H1 (cell line): ENCODE results near the gene ROGDI. TPM values are rescaled to one million over a fixed set of nuclear protein-coding genes. Genes with fewer than 3 reads are reported as not detected.

Experiments used
- CTCF ChIA-PET: fragments of 300-600 bp; sonication (Branson Sonifier 250); formaldehyde crosslinking; loops from one replicate; lab custom pipeline; 2021; ENCODE audit not compliant: partially characterized antibody; lab: Charles Lee
- POLR2A ChIA-PET: fragments of 300-600 bp; sonication (Branson Sonifier 250); formaldehyde crosslinking; loops from one replicate; lab custom pipeline; 2021; ENCODE audit warnings: inconsistent platforms; ENCODE audit not compliant: partially characterized antibody; lab: Charles Lee
- DNase-seq, 2 experiments: peaks; one replicate each; pipeline versions ENCODE4 v3.0.0 to v3.0.0-alpha.2; 2010 to 2022; ENCODE audit warnings: low spot score in 2 of 2, low read depth in 1 of 2, mixed read lengths in 1 of 2
- FAIRE-seq: peaks from 2 replicates; lab custom pipeline; 2011; peaks lifted over from hg19 to GRCh38; lab: Jason Lieb, UNC
- H2AFZ ChIP-seq: 2 replicates; pipeline ENCODE4 v1.8.1; 2012; ENCODE audit warnings: low read length, inconsistent platforms
- H2AK5ac ChIP-seq: 2 replicates; pipeline ENCODE4 v1.6.1; 2013; ENCODE audit warnings: low read depth, low read length
- H2BK120ac ChIP-seq: replicated peaks from 2 replicates; pipeline ENCODE3; 2013; ENCODE audit warnings: low read depth, low read length, inconsistent platforms
- H2BK12ac ChIP-seq: 2 replicates; pipeline ENCODE4 v1.6.1; 2013; ENCODE audit warnings: low read depth, low read length
- H2BK15ac ChIP-seq: 2 replicates; pipeline ENCODE4 v1.6.1; 2013; ENCODE audit warnings: low read length
- H2BK20ac ChIP-seq: 2 replicates; pipeline ENCODE4 v1.6.1; 2013; ENCODE audit warnings: low read length
- H2BK5ac ChIP-seq: 2 replicates; pipeline ENCODE4 v1.6.1; 2013; ENCODE audit warnings: low read depth, low read length
- H3K14ac ChIP-seq: 2 replicates; pipeline ENCODE4 v1.6.1; 2013; ENCODE audit warnings: inconsistent platforms; ENCODE audit not compliant: insufficient read length
- H3K18ac ChIP-seq: 2 replicates; pipeline ENCODE4 v1.6.1; 2013; ENCODE audit warnings: low read length; ENCODE audit errors: extremely low read depth
- H3K23ac ChIP-seq: 2 replicates; pipeline ENCODE4 v1.6.1; 2013; ENCODE audit warnings: inconsistent platforms; ENCODE audit not compliant: insufficient read length
- H3K23me2 ChIP-seq: 2 replicates; pipeline ENCODE4 v1.6.1; 2013; ENCODE audit warnings: low read depth, low read length
- H3K27ac ChIP-seq: 2 replicates; pipeline ENCODE4 v1.6.1; 2011; ENCODE audit warnings: low read depth, low read length, inconsistent platforms
- H3K27me3 ChIP-seq, 4 experiments: replicated peaks in 1 of 4; 1 replicate in 1 of 4; 2 replicates in 3 of 4; pipeline versions ENCODE4 v1.6.1 to v1.8.1; 2011 to 2013; ENCODE audit warnings: low read length in 3 of 4, mild to moderate bottlenecking in 3 of 4, inconsistent platforms in 2 of 4, mixed read lengths in 2 of 4, moderate library complexity in 1 of 4; ENCODE audit not compliant: control insufficient read depth in 3 of 4, insufficient read depth in 3 of 4; ENCODE audit errors: extremely low read depth in 1 of 4
- H3K36me3 ChIP-seq, 4 experiments: 2 replicates each; pipeline versions ENCODE4 v1.6.1 to v1.8.1; 2011 to 2013; ENCODE audit warnings: mild to moderate bottlenecking in 4 of 4, low read length in 3 of 4, moderate library complexity in 2 of 4, control low read depth in 1 of 4, inconsistent platforms in 1 of 4; ENCODE audit not compliant: insufficient read depth in 4 of 4, control insufficient read depth in 2 of 4
- H3K4ac ChIP-seq: replicated peaks from 2 replicates; pipeline ENCODE3; 2013; ENCODE audit warnings: low read length, low read depth, mixed read lengths, inconsistent platforms; ENCODE audit not compliant: insufficient read length
- H3K4me1 ChIP-seq, 4 experiments: replicated peaks in 1 of 4; 1 replicate in 1 of 4; 2 replicates in 3 of 4; pipeline versions ENCODE4 v1.6.1 to v1.8.1; 2011 to 2013; ENCODE audit warnings: low read length in 3 of 4, inconsistent platforms in 2 of 4, mixed read lengths in 1 of 4; ENCODE audit not compliant: insufficient read depth in 4 of 4, control insufficient read depth in 3 of 4
- H3K4me2 ChIP-seq, 2 experiments: 2 replicates each; pipeline versions ENCODE4 v1.6.1 to v1.8.1; 2011 to 2013; ENCODE audit warnings: low read depth in 2 of 2, low read length in 2 of 2, control low read depth in 1 of 2, inconsistent platforms in 1 of 2, mild to moderate bottlenecking in 1 of 2; ENCODE audit not compliant: insufficient read depth in 1 of 2
- H3K4me3 ChIP-seq, 4 experiments: fragments of 200-600, 300-600 bp in 1 of 4; sonication (generic), shearing (Covaris generic), sonication (Bioruptor Twin) in 1 of 4; 2 replicates each; pipeline versions ENCODE4 v1.5.1 to v1.8.1; 2011 to 2016; ENCODE audit warnings: low read length in 4 of 4, low read depth in 3 of 4, control low read depth in 2 of 4, inconsistent platforms in 2 of 4, mild to moderate bottlenecking in 2 of 4, mixed read lengths in 1 of 4, moderate library complexity in 1 of 4; ENCODE audit not compliant: insufficient read depth in 2 of 4; ENCODE audit errors: extremely low read depth in 1 of 4
- H3K56ac ChIP-seq: replicated peaks from 2 replicates; pipeline ENCODE3; 2013; ENCODE audit warnings: low read depth, mild to moderate bottlenecking, mixed read lengths, low read length, inconsistent platforms; ENCODE audit not compliant: insufficient read length
- H3K79me1 ChIP-seq: 2 replicates; pipeline ENCODE4 v1.6.1; 2013; ENCODE audit warnings: low read depth, low read length, control low read depth
- H3K79me2 ChIP-seq, 2 experiments: 2 replicates each; pipeline versions ENCODE4 v1.6.1 to v1.8.1; 2012 to 2013; ENCODE audit warnings: low read length in 2 of 2, mild to moderate bottlenecking in 2 of 2, inconsistent platforms in 1 of 2; ENCODE audit not compliant: insufficient read depth in 2 of 2, control insufficient read depth in 1 of 2
- H3K9ac ChIP-seq, 4 experiments: replicated peaks in 1 of 4; 1 replicate in 1 of 4; 2 replicates in 3 of 4; pipeline versions ENCODE4 v1.6.1 to v1.8.1; 2011 to 2013; ENCODE audit warnings: low read depth in 3 of 4, low read length in 3 of 4, control low read depth in 2 of 4, mild to moderate bottlenecking in 2 of 4, moderate library complexity in 2 of 4, inconsistent platforms in 1 of 4; ENCODE audit errors: extremely low read depth in 1 of 4
- H3K9me3 ChIP-seq, 2 experiments: 2 replicates each; pipeline versions ENCODE4 v1.6.1 to v1.8.1; 2012 to 2013; ENCODE audit warnings: mild to moderate bottlenecking in 2 of 2, moderate library complexity in 2 of 2, control low read depth in 1 of 2, inconsistent platforms in 1 of 2, low read depth in 1 of 2, low read length in 1 of 2, mixed read lengths in 1 of 2; ENCODE audit not compliant: insufficient read depth in 2 of 2
- H4K20me1 ChIP-seq, 2 experiments: replicated peaks in 1 of 2; 2 replicates each; pipeline versions ENCODE3 to v1.8.1; 2011 to 2013; ENCODE audit warnings: inconsistent platforms in 2 of 2, low read length in 2 of 2, mild to moderate bottlenecking in 1 of 2; ENCODE audit not compliant: insufficient read depth in 2 of 2, control insufficient read depth in 1 of 2
- H4K5ac ChIP-seq: 2 replicates; pipeline ENCODE4 v1.6.1; 2013; ENCODE audit warnings: low read length, low read depth, mixed read lengths, inconsistent platforms; ENCODE audit not compliant: insufficient read length
- H4K8ac ChIP-seq: 2 replicates; pipeline ENCODE4 v1.8.0; 2013; ENCODE audit warnings: mild to moderate bottlenecking, moderate library complexity, low read length, inconsistent platforms; ENCODE audit not compliant: insufficient read depth; ENCODE audit errors: extremely low read depth
- H4K91ac ChIP-seq: replicated peaks from 2 replicates; pipeline ENCODE3; 2013; ENCODE audit warnings: low read length, mixed read lengths, inconsistent platforms; ENCODE audit not compliant: insufficient read length
- ATF3 ChIP-seq: IDR thresholded peaks from 2 replicates; pipeline ENCODE4 v1.6.1; 2011; ENCODE audit warnings: low read depth, mild to moderate bottlenecking, low read length; ENCODE audit not compliant: insufficient read depth
- CBX5 ChIP-seq: fragments of 300-800, 300-1000 bp; sonication (generic); IDR thresholded peaks from 2 replicates; pipeline ENCODE4 v1.7.1; 2016; ENCODE audit warnings: antibody characterized with exemption, low read length, low read depth
- CHD1 ChIP-seq: IDR thresholded peaks from 2 replicates; pipeline ENCODE4 v1.6.1; 2012; ENCODE audit warnings: low read depth, low read length, improper control_type of control experiment
- CREB1 ChIP-seq: IDR thresholded peaks from 2 replicates; pipeline ENCODE4 v1.6.1; 2012; ENCODE audit warnings: inconsistent platforms
- E2F6 ChIP-seq: IDR thresholded peaks from 2 replicates; pipeline ENCODE4 v1.6.1; 2012; ENCODE audit warnings: inconsistent platforms
- GABPA ChIP-seq: IDR thresholded peaks from 2 replicates; pipeline ENCODE4 v1.6.1; 2011; ENCODE audit warnings: mild to moderate bottlenecking, low read length, moderate library complexity, borderline replicate concordance; ENCODE audit not compliant: insufficient read depth
- RBBP5 ChIP-seq: IDR thresholded peaks from 2 replicates; pipeline ENCODE4 v1.7.1; 2012; ENCODE audit warnings: low read depth, mild to moderate bottlenecking, inconsistent platforms, low read length, moderate library complexity, borderline replicate concordance
- SAP30 ChIP-seq: fragments of 300-600 bp; sonication (generic); IDR thresholded peaks from 2 replicates; pipeline ENCODE4 v1.7.1; 2012; ENCODE audit warnings: low read length, moderate library complexity, mild to moderate bottlenecking, inconsistent platforms; ENCODE audit not compliant: insufficient read depth, insufficient replicate concordance
- SP4 ChIP-seq: IDR thresholded peaks from 2 replicates; pipeline ENCODE4 v1.6.1; 2012; ENCODE audit warnings: low read length, inconsistent platforms
- SRF ChIP-seq: IDR thresholded peaks from 2 replicates; pipeline ENCODE4 v1.6.1; 2011; ENCODE audit warnings: mild to moderate bottlenecking, low read depth, low read length, moderate library complexity
- SUZ12 ChIP-seq: fragments of 200-600 bp; sonication (generic); IDR thresholded peaks from 2 replicates; pipeline ENCODE4 v1.6.1; 2012; ENCODE audit warnings: mild to moderate bottlenecking, inconsistent platforms, low read length, moderate library complexity, mixed read lengths
- TBP ChIP-seq: IDR thresholded peaks from 2 replicates; pipeline ENCODE4 v1.6.1; 2011; ENCODE audit warnings: low read depth, low read length, improper control_type of control experiment
- TCF12 ChIP-seq: IDR thresholded peaks from 2 replicates; pipeline ENCODE4 v1.6.1; 2011; ENCODE audit warnings: low read depth, mild to moderate bottlenecking, low read length
- ZNF274 ChIP-seq: IDR thresholded peaks from 2 replicates; pipeline ENCODE4 v1.7.0; 2012; ENCODE audit warnings: low read length, borderline replicate concordance; ENCODE audit errors: extremely low read depth
- WGBS, 2 experiments: shearing (Covaris generic) in 1 of 2; methylation state at CpG; one replicate each; pipeline versions ENCODE4 v1.1.6 to v1.1.7; 2013 to 2015; ENCODE audit warnings: low lambda C conversion rate in 2 of 2, mixed read lengths in 2 of 2, inconsistent platforms in 1 of 2, low coverage in 1 of 2, missing lambda C conversion rate in 1 of 2; ENCODE audit not compliant: insufficient replicate concordance in 2 of 2, insufficient coverage in 1 of 2, insufficient read length in 1 of 2; ENCODE audit errors: extremely low coverage in 1 of 2, missing lambda C conversion rate in 1 of 2; 5-methylcytosine and 5-hydroxymethylcytosine counted together
- polyA plus RNA-seq, 7 experiments: library from polyadenylated mRNA; depleted of rRNA in 3 of 7; stranded (reverse) in 5 of 7; unstranded in 2 of 7; fragments of >200 nt in 5 of 7; fragments of 200-250 nt in 2 of 7; gene quantifications; 1 replicate in 5 of 7; 2 replicates in 1 of 7; 4 replicates in 1 of 7; pipeline versions ENCODE4 v1.2.1 to v1.2.3, GENCODE V29; 2011 to 2013; ENCODE audit warnings: missing spikeins in 2 of 7, mixed read lengths in 2 of 7
- total RNA-seq: library from RNA; stranded (reverse); fragmentation: NEBNext Ultra II Directional; extraction: Animal tissue kit (Norgen Biotek cat#: 25700); gene quantifications from 2 replicates; pipeline ENCODE4 v1.2.1, GENCODE V29; 2021

ROGDI gene
- total and polyA plus RNA-seq, 2 of the 8 experiments (the other 6 are each of a cell fraction or from before 2014, with no cell fraction given), result 27.4 to 68.4 TPM

GRCh38 chr16:4811242-4811641 is 8.8 kb upstream of the ROGDI start:
- FAIRE-seq, result no peak
- WGBS, 2 experiments, result 91% methylated on average over 3 of the region's 3 CpGs; no CpG with 5 or more reads in 1 of the 2 experiments
- no peak for TF ChIP-seq E2F6
- no peak for TF ChIP-seq RBBP5
- no peak for TF ChIP-seq CREB1
- TF ChIP-seq GABPA, result no peak
- TF ChIP-seq ZNF274, result no peak
- no peak for TF ChIP-seq TCF12
- no peak for TF ChIP-seq SP4
- no peak for TF ChIP-seq ATF3
- TF ChIP-seq TBP, result no peak
- TF ChIP-seq CHD1, result no peak
- no peak for TF ChIP-seq CBX5
- TF ChIP-seq SRF, result no peak
- no peak for TF ChIP-seq SUZ12
- TF ChIP-seq SAP30, result no peak

More at GRCh38 chr16:4811242-4811641, 8.8 kb upstream of the ROGDI start:
- no peak overlapping the region for H3K23ac ChIP-seq
- H3K56ac ChIP-seq, result no peak overlapping the region
- H2BK5ac ChIP-seq, result no peak overlapping the region
- H2AK5ac ChIP-seq, result no peak overlapping the region
- no peak overlapping the region for H3K27ac ChIP-seq
- H3K4ac ChIP-seq, result no peak overlapping the region
- no peak overlapping the region for H3K4me2 ChIP-seq
- DNase-seq, result no peak
- H4K20me1 ChIP-seq, result peaks cover 0 to 6% of the 10 kb centered on the region in 2 experiments
- POLR2A ChIA-PET, result interaction anchor here (1.2 to 1.3 kb wide), 3 partner anchors 26 to 38 kb away, joined by 3 read pairs; no protein-coding TSS in a partner anchor
- H2BK15ac ChIP-seq, result no peak overlapping the region
- H3K4me3 ChIP-seq, result no peak overlapping the region
- H3K79me2 ChIP-seq, result no peaks in the 10 kb centered on the region
- H3K14ac ChIP-seq, result no peak overlapping the region
- no peak overlapping the region for H2BK120ac ChIP-seq
- H3K18ac ChIP-seq, result no peak overlapping the region
- no peak overlapping the region for H4K5ac ChIP-seq
- no peaks in the 10 kb centered on the region for H3K23me2 ChIP-seq
- no peak overlapping the region for H2BK12ac ChIP-seq
- H3K27me3 ChIP-seq, result no peaks in the 10 kb centered on the region
- H3K79me1 ChIP-seq, result no peaks in the 10 kb centered on the region
- H3K4me1 ChIP-seq, result no peaks in the 10 kb centered on the region
- no peak overlapping the region for H4K91ac ChIP-seq
- H3K9ac ChIP-seq, result no peak overlapping the region
- H2BK20ac ChIP-seq, result no peak overlapping the region
- CTCF ChIA-PET, result interaction anchor here (0.6 kb wide), 1 partner anchor 341 kb away, joined by 3 read pairs; no protein-coding TSS in a partner anchor
- H3K9me3 ChIP-seq, result no peaks in the 10 kb centered on the region
- peaks cover 10 to 56% (median 40%) of the 10 kb centered on the region in 4 experiments for H3K36me3 ChIP-seq
- H2AFZ ChIP-seq, result no peak overlapping the region
- no peak overlapping the region for H4K8ac ChIP-seq
